Measurements from ENCODE around the gene PARP8.

PARP8 gene

GRCh38 chr5:50888751-50889150 lies 222.3 kb downstream of the PARP8 start:
- no peak overlapping the region for H3K27ac ChIP-seq
- H3K9me3 ChIP-seq (ENCODE audit: severe bottlenecking), result no peaks in the 10 kb centered on the region
- no peaks in the 10 kb centered on the region for H3K36me3 ChIP-seq
- H3K4me3 ChIP-seq (ENCODE audit: low read depth, low read length), result no peak overlapping the region
- DNase-seq, result no peak
- no peak for TF ChIP-seq CTCF (IDR thresholded peaks at IDR 0.05; ENCODE audit: low read depth, low read length)
- peaks cover 35% of the 10 kb centered on the region for H3K27me3 ChIP-seq (ENCODE audit: insufficient read depth, low read depth, severe bottlenecking)

- Histone ChIP-seq H3K27ac (no peak overlapping the region), H3K27me3 (ENCODE audit: insufficient read depth, low read depth, severe bottlenecking) (peaks cover 33% of the 10 kb centered on the region), H3K36me3 (no peaks in the 10 kb centered on the region), H3K4me3 (ENCODE audit: low read depth, low read length) (no peak overlapping the region), H3K9me3 (ENCODE audit: severe bottlenecking) (no peaks in the 10 kb centered on the region)
- TF ChIP-seq CTCF (IDR thresholded peaks at IDR 0.05; ENCODE audit: low read depth, low read length), result no peak
- DNase-seq, result no peak
These were observed 223.4 kb downstream of the PARP8 start for GRCh38 chr5:50889790-50890189.
